Smooth muscle cell (in vitro differentiated cells): ENCODE measurements around the gene SUGCT. TPM values are rescaled to one million over a fixed set of nuclear protein-coding genes. Genes with fewer than 3 reads are reported as not detected.

Source experiments
- DNase-seq: peaks from one replicate; lab custom pipeline; 2025; ENCODE audit not compliant: unreplicated experiment; lab: John Stamatoyannopoulos, UW
- H2AFZ ChIP-seq: fragments of 200-600 bp; sonication (generic); 2 replicates; pipeline ENCODE4 v1.6.0; 2016; ENCODE audit warnings: antibody characterized with exemption, low read depth, mild to moderate bottlenecking
- H3F3A ChIP-seq: fragments of 200-600 bp; sonication (generic); 2 replicates; pipeline ENCODE4 v1.6.0; 2017; ENCODE audit warnings: antibody characterized with exemption, low read depth
- H3K27ac ChIP-seq: fragments of 200-600 bp; sonication (generic); 2 replicates; pipeline ENCODE4 v1.5.1; 2016; ENCODE audit warnings: low read depth, mild to moderate bottlenecking
- H3K27me3 ChIP-seq: fragments of 200-600 bp; sonication (generic); 2 replicates; pipeline ENCODE4 v1.6.1; 2016; ENCODE audit warnings: low read depth, mild to moderate bottlenecking
- H3K36me3 ChIP-seq: fragments of 200-600 bp; sonication (generic); 2 replicates; pipeline ENCODE4 v1.5.1; 2016; ENCODE audit warnings: low read depth
- H3K4me1 ChIP-seq: fragments of 200-600 bp; sonication (generic); 2 replicates; pipeline ENCODE4 v1.5.1; 2016; ENCODE audit warnings: low read depth
- H3K4me2 ChIP-seq: fragments of 200-600 bp; sonication (generic); 2 replicates; pipeline ENCODE4 v1.6.0; 2016; ENCODE audit warnings: mild to moderate bottlenecking
- H3K4me3 ChIP-seq: fragments of 200-600 bp; sonication (generic); 2 replicates; pipeline ENCODE4 v1.5.1; 2016; ENCODE audit warnings: mild to moderate bottlenecking
- H3K79me2 ChIP-seq: fragments of 200-600 bp; sonication (generic); 2 replicates; pipeline ENCODE4 v1.6.0; 2016; ENCODE audit warnings: low read depth, mild to moderate bottlenecking
- H3K9ac ChIP-seq: fragments of 200-600 bp; sonication (generic); 2 replicates; pipeline ENCODE4 v1.6.0; 2016; ENCODE audit warnings: low read depth
- H3K9me3 ChIP-seq: fragments of 200-600 bp; sonication (generic); replicated peaks from 2 replicates; pipeline ENCODE4 v1.5.1; 2016; ENCODE audit warnings: low read depth
- H4K20me1 ChIP-seq: fragments of 200-600 bp; sonication (generic); 2 replicates; pipeline ENCODE4 v1.6.0; 2016; ENCODE audit warnings: low read depth
- CTCF ChIP-seq: fragments of 200-600 bp; sonication (generic); IDR thresholded peaks from 2 replicates; pipeline ENCODE4 v1.5.1; 2017; ENCODE audit warnings: borderline replicate concordance, mild to moderate bottlenecking, antibody characterized with exemption; ENCODE audit not compliant: insufficient read depth, poor library complexity, severe bottlenecking
- WGBS: methylation state at CpG from one replicate; pipeline ENCODE4 v1.1.7; 2016; ENCODE audit warnings: low lambda C conversion rate; 5-methylcytosine and 5-hydroxymethylcytosine counted together
- polyA plus RNA-seq: library from polyadenylated mRNA; unstranded; fragments of >200 nt; fragmentation: Nextera tagmentation; extraction: Ambion mirVana; gene quantifications from 2 replicates; pipeline ENCODE4 v1.2.1, GENCODE V29; 2016
- total RNA-seq: library from RNA; depleted of rRNA; stranded (reverse); fragments of >200 nt; gene quantifications from 2 replicates; pipeline ENCODE4 v1.2.3, GENCODE V29; 2014

Gene SUGCT
- total and polyA plus RNA-seq, 2 experiments from 2014 or later, result 16.9 to 65.8 TPM

GRCh38 chr7:40546616-40547501 is 412.1 kb downstream of the SUGCT start:
- no peak overlapping the region for H3K9ac ChIP-seq
- peak overlapping the region; percentile 37 for H3K27ac ChIP-seq
- 86% methylated on average over 6 of the region's 6 CpGs for WGBS
- TF ChIP-seq CTCF, result no peak
- H2AFZ ChIP-seq, result no peak overlapping the region
- no peak for DNase-seq
- peaks cover 15% of the 10 kb centered on the region for H3F3A ChIP-seq
- peaks cover under 1% of the 10 kb centered on the region for H3K4me1 ChIP-seq
- H3K4me2 ChIP-seq, result no peak overlapping the region
- no peaks in the 10 kb centered on the region for H4K20me1 ChIP-seq
- H3K27me3 ChIP-seq, result no peaks in the 10 kb centered on the region
- no peak overlapping the region for H3K4me3 ChIP-seq
- no peaks in the 10 kb centered on the region for H3K36me3 ChIP-seq
- no peaks in the 10 kb centered on the region for H3K9me3 ChIP-seq
- H3K79me2 ChIP-seq, result no peaks in the 10 kb centered on the region

DNA sequence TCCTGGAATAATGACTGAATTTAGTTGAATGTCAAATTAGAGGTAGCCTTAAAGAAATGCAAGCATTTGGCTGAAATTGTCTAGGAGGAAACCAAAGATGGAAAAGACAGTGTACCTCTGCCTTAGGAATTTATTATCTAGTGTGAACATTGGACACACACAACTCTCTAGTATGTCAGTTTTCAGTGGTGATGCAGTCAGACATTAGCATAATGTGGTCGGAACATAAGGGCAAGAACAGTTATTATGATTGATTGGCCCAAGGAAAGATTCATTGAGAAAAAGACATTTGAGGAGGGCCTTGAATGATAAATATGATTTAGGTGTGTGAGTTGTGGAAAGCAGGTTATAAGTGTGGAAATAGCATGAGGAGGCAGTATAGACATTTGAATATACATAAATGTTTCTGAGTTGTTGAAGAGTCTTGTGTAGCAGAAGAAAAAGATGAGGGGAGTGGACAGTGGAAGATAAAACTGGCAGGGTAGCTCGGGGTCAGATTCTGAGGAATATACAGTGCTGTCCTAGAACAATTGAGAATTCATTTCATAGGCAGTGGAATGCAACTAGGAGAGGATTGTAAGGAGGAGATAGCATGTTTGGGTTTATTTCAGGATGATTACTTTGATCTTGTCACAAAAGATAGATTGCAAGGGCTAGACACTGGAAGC is 414.7 kb downstream of the SUGCT start:
- no peak overlapping the region for H2AFZ ChIP-seq
- no peak overlapping the region for H3K4me3 ChIP-seq
- no peaks in the 10 kb centered on the region for H3K36me3 ChIP-seq
- no peak overlapping the region for H3K9ac ChIP-seq
- WGBS, result 96% methylated on average over 2 of the region's 2 CpGs
- H3K9me3 ChIP-seq, result no peaks in the 10 kb centered on the region
- peaks cover 6% of the 10 kb centered on the region for H3K4me1 ChIP-seq
- H3K4me2 ChIP-seq, result no peak overlapping the region
- no peaks in the 10 kb centered on the region for H4K20me1 ChIP-seq
- no peak for TF ChIP-seq CTCF
- H3K79me2 ChIP-seq, result no peaks in the 10 kb centered on the region
- peaks cover 15% of the 10 kb centered on the region for H3F3A ChIP-seq
- H3K27ac ChIP-seq, result no peak overlapping the region
- DNase-seq, result no peak
- no peaks in the 10 kb centered on the region for H3K27me3 ChIP-seq

DNA sequence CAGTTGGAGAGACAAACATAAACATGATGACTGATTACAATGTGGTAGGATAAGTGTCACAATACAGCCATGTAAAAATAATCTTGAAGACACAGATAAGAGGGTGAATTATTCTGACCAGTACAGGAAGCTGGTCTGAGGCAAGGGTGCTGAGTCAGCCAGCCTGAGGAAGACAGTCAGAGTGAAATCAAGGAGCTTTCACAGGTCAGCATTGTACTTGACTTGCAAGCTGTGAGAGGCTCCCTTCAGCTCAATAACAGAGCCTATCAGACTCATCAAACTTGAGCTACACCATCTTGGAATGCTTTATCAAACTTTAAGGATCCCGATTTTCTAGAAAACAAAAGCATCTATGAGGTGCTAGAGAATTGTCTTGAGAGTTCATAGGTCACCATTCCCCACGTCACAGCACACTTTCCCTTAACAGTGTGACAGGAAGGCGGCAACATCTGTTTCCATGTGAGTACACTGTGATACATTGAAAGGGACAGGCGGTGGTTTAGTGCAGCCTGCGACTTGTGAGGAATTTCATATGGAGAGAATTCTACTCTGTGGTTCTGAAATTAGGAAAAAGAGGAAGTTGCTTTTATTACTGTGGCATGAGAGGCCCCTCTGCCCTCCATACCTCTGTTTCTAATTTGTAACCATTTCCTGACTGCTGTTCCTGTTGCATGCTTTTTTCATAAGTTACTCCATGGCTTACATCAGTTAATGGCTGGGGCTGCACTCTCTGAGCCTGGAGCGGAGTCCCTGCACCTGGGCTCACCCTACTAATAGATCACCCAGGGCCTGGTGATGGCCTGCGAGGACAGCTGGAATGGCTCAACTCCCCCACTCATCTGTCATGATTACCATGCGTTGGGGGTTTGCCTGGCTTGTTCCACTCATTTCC is 417.1 kb downstream of the SUGCT start:
- peak overlapping the region; percentile 58 for H3K27ac ChIP-seq
- peaks cover 6% of the 10 kb centered on the region for H3F3A ChIP-seq
- H3K9me3 ChIP-seq, result no peaks in the 10 kb centered on the region
- H4K20me1 ChIP-seq, result no peaks in the 10 kb centered on the region
- no peaks in the 10 kb centered on the region for H3K36me3 ChIP-seq
- H3K79me2 ChIP-seq, result no peaks in the 10 kb centered on the region
- peak overlapping the region; percentile 15 for H3K4me2 ChIP-seq
- H3K4me1 ChIP-seq, result peaks cover 6% of the 10 kb centered on the region
- H3K9ac ChIP-seq, result no peak overlapping the region
- DNase-seq, result no peak
- 55% methylated on average over 8 of the region's 8 CpGs for WGBS
- TF ChIP-seq CTCF, result no peak
- H3K4me3 ChIP-seq, result no peak overlapping the region
- no peaks in the 10 kb centered on the region for H3K27me3 ChIP-seq
- H2AFZ ChIP-seq, result no peak overlapping the region
